ENCODE data around the gene NRK. TPM values are rescaled to one million over a fixed set of nuclear protein-coding genes. Genes with fewer than 3 reads are reported as not detected.

Gene NRK
- total RNA-seq, 1 experiment from 2014 or later: 0.73 TPM

- ChIA-PET POLR2A (ENCODE audit: unreplicated experiment) (no interaction called here), CTCF (interaction anchor here (0.6 kb wide), 1 partner anchor 553 kb away, joined by 3 read pairs; no protein-coding TSS in a partner anchor)
- Histone ChIP-seq H3K27ac (ENCODE audit: low read length) (no peak overlapping the region), H3K4me3 (ENCODE audit: low read length) (no peak overlapping the region), H2AFZ (ENCODE audit: low read length) (no peak overlapping the region), H4K20me1 (ENCODE audit: low read length) (no peaks in the 10 kb centered on the region), H3K9me3 (ENCODE audit: low read length) (no peaks in the 10 kb centered on the region), H3K9me2 (replicated peaks; ENCODE audit: low read length) (no peaks in the 10 kb centered on the region), H3K4me1 (ENCODE audit: insufficient read depth, low read length) (no peaks in the 10 kb centered on the region), H3K79me2 (ENCODE audit: low read length) (no peaks in the 10 kb centered on the region), H3F3A (ENCODE audit: low read length, unreplicated experiment) (no peaks in the 10 kb centered on the region), H3K9ac (ENCODE audit: low read length) (no peak overlapping the region), H3K4me2 (ENCODE audit: low read length) (no peak overlapping the region), H3K36me3 (ENCODE audit: low read depth, low read length) (no peaks in the 10 kb centered on the region), H3K27me3 (ENCODE audit: low read length) (no peaks in the 10 kb centered on the region)
- intact Hi-C loops (cut with micrococcal nuclease): no loop called here
- DNase-seq: no peak
- ATAC-seq: no peak
- BruUV-seq (replicated peaks): no TSS peak
- TF ChIP-seq CTCF (conservative IDR thresholded peaks at IDR 0.05; ENCODE audit: low read depth, low read length): no peak
- no peak for TF ChIP-seq EZH2phosphoT487 (IDR thresholded peaks at IDR 0.05; ENCODE audit: borderline replicate concordance, low read length)
- no peak for TF ChIP-seq EZH2 (IDR thresholded peaks at IDR 0.05; ENCODE audit: low read length, unreplicated experiment)
Observed at GRCh38 chrX:105870445-105870844, 48.1 kb downstream of the NRK start.

GRCh38 chrX:105872941-105873340 lies 50.6 kb downstream of the NRK start:
- DNase-seq (peak; percentile 29), ATAC-seq (no peak)
- Histone ChIP-seq H3K9me3 (ENCODE audit: low read length) (no peaks in the 10 kb centered on the region), H3K36me3 (ENCODE audit: low read depth, low read length) (no peaks in the 10 kb centered on the region), H4K20me1 (ENCODE audit: low read length) (no peaks in the 10 kb centered on the region), H3K9me2 (replicated peaks; ENCODE audit: low read length) (no peaks in the 10 kb centered on the region), H3K4me3 (ENCODE audit: low read length) (no peak overlapping the region), H3K79me2 (ENCODE audit: low read length) (no peaks in the 10 kb centered on the region), H3K27ac (ENCODE audit: low read length) (no peak overlapping the region), H3F3A (ENCODE audit: low read length, unreplicated experiment) (no peaks in the 10 kb centered on the region), H2AFZ (ENCODE audit: low read length) (no peak overlapping the region), H3K4me1 (ENCODE audit: insufficient read depth, low read length) (no peaks in the 10 kb centered on the region), H3K9ac (ENCODE audit: low read length) (no peak overlapping the region), H3K4me2 (ENCODE audit: low read length) (no peak overlapping the region), H3K27me3 (ENCODE audit: low read length) (no peaks in the 10 kb centered on the region)
- intact Hi-C loops (cut with micrococcal nuclease): no loop called here
- CTCF ChIA-PET: no interaction called here
- POLR2A ChIA-PET (ENCODE audit: unreplicated experiment): no interaction called here
- TF ChIP-seq CTCF (conservative IDR thresholded peaks at IDR 0.05; ENCODE audit: low read depth, low read length): no peak
- TF ChIP-seq EZH2phosphoT487 (IDR thresholded peaks at IDR 0.05; ENCODE audit: borderline replicate concordance, low read length): no peak
- TF ChIP-seq EZH2 (IDR thresholded peaks at IDR 0.05; ENCODE audit: low read length, unreplicated experiment): no peak
- BruUV-seq (replicated peaks): no TSS peak

- intact Hi-C loops (cut with micrococcal nuclease): no loop called here
- H4K20me1 ChIP-seq (ENCODE audit: low read length): no peaks in the 10 kb centered on the region
- no peaks in the 10 kb centered on the region for H3K9me2 ChIP-seq (replicated peaks; ENCODE audit: low read length)
Observed at GRCh38 chrX:105874790-105875189, 52.5 kb downstream of the NRK start.

More at GRCh38 chrX:105874790-105875189, 52.5 kb downstream of the NRK start:
- Histone ChIP-seq H3K27ac (ENCODE audit: low read length) (no peak overlapping the region), H3K9me3 (ENCODE audit: low read length) (no peaks in the 10 kb centered on the region), H3K9ac (ENCODE audit: low read length) (no peak overlapping the region), H2AFZ (ENCODE audit: low read length) (no peak overlapping the region), H3K27me3 (ENCODE audit: low read length) (no peaks in the 10 kb centered on the region), H3K4me1 (ENCODE audit: insufficient read depth, low read length) (no peaks in the 10 kb centered on the region), H3K36me3 (ENCODE audit: low read depth, low read length) (no peaks in the 10 kb centered on the region), H3K4me3 (ENCODE audit: low read length) (no peak overlapping the region), H3F3A (ENCODE audit: low read length, unreplicated experiment) (no peaks in the 10 kb centered on the region), H3K79me2 (ENCODE audit: low read length) (no peaks in the 10 kb centered on the region), H3K4me2 (ENCODE audit: low read length) (no peak overlapping the region)
- DNase-seq (no peak), ATAC-seq (no peak)
- BruUV-seq (replicated peaks): no TSS peak
- ChIA-PET CTCF (no interaction called here), POLR2A (ENCODE audit: unreplicated experiment) (no interaction called here)
- no peak for TF ChIP-seq EZH2 (IDR thresholded peaks at IDR 0.05; ENCODE audit: low read length, unreplicated experiment)
- no peak for TF ChIP-seq CTCF (conservative IDR thresholded peaks at IDR 0.05; ENCODE audit: low read depth, low read length)
- no peak for TF ChIP-seq EZH2phosphoT487 (IDR thresholded peaks at IDR 0.05; ENCODE audit: borderline replicate concordance, low read length)

All from PC-3 (cell line).